Stimulated activated naive CD4-positive, alpha-beta T cell (primary cell): ENCODE measurements around the gene MAP6.

Experiments
- DNase-seq, 6 experiments: peaks; one replicate each; lab custom pipeline; 2025; lab: John Stamatoyannopoulos, UW

MAP6 gene

GRCh38 chr11:75631086-75631730 lies 37.6 kb downstream of the MAP6 start:
- no peak for DNase-seq

GRCh38 chr11:75627906-75628668 lies 40.8 kb downstream of the MAP6 start:
- DNase-seq, result no peak

- DNase-seq, result no peak
Measured at GRCh38 chr11:75626889-75627529, 41.8 kb downstream of the MAP6 start.

GRCh38 chr11:75625991-75626888 lies 42.6 kb downstream of the MAP6 start:
- no peak for DNase-seq

GRCh38 chr11:75625021-75625420 lies 43.8 kb downstream of the MAP6 start:
- DNase-seq, result no peak

- no peak for DNase-seq
Measured at GRCh38 chr11:75616281-75616680, 52.6 kb downstream of the MAP6 start.

- DNase-seq, result no peak
Measured at GRCh38 chr11:75615751-75616150, 53.1 kb downstream of the MAP6 start.

GRCh38 chr11:75611823-75612222 lies 57.0 kb downstream of the MAP6 start:
- no peak for DNase-seq

- no peak for DNase-seq
Measured at GRCh38 chr11:75606099-75606498, 62.7 kb downstream of the MAP6 start.

- no peak for DNase-seq
Measured at GRCh38 chr11:75603791-75604736, 64.8 kb downstream of the MAP6 start.

- no peak for DNase-seq
Measured at GRCh38 chr11:75602951-75603350, 65.9 kb downstream of the MAP6 start.

- no peak for DNase-seq
Measured at GRCh38 chr11:75601494-75601893, 67.3 kb downstream of the MAP6 start.

GRCh38 chr11:75600356-75600755 lies 68.5 kb downstream of the MAP6 start:
- no peak for DNase-seq

- DNase-seq, result no peak
Measured at GRCh38 chr11:75598900-75599299, 69.9 kb downstream of the MAP6 start.

- no peak for DNase-seq
Measured at GRCh38 chr11:75598264-75598663, 70.6 kb downstream of the MAP6 start.

GRCh38 chr11:75597636-75598035 lies 71.2 kb downstream of the MAP6 start:
- no peak for DNase-seq

GRCh38 chr11:75596914-75597313 lies 71.9 kb downstream of the MAP6 start:
- no peak for DNase-seq

- no peak for DNase-seq
Measured at GRCh38 chr11:75595429-75595828, 73.4 kb downstream of the MAP6 start.

- DNase-seq, result no peak
Measured at GRCh38 chr11:75594211-75594610, 74.6 kb downstream of the MAP6 start.

GRCh38 chr11:75593286-75593915 lies 75.4 kb downstream of the MAP6 start:
- no peak for DNase-seq

- no peak for DNase-seq
Measured at GRCh38 chr11:75592715-75593114, 76.1 kb downstream of the MAP6 start.
